Activated T-helper 1 cell treated with anti-CD3 and anti-CD28 coated beads, Interleukin-2, amount 50 U/mL, for 16 hours (primary cell): ENCODE results near the gene RNASE7.

Source experiments
- DNase-seq, 2 donors: peaks; one replicate each; pipeline ENCODE4 v3.0.0-alpha.2; 2020; ENCODE audit warnings: low read depth in 1 of 2, low spot score in 1 of 2

Gene RNASE7

DNA sequence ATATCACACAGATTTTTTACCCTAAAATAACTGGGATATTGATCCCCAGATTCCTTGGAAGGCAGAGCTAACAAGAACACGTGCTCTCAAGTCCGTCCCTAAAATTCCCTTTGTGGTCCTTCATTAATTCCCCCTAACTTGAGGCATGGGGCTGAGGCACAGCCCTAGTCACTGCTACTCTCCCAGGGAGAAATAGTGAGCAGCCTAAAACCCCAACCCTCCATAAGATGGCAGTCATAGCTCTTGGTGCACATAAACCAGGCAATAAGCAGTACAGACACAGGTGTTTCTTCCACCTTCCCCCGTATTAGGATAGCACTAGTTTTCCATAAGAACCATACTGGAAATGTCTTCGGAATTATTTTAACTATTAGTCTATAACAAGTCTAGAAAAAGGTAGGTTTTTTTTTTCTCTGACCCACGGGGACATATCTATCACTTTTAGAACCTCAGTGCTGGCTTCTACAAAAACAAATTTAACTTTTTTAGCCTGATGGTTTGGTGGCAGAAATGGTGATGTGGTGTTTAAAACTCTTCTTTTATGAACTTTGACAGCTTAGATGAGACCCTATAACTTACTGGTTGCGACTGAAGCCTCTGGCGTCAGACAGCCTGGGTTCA is 24.8 kb downstream of the RNASE7 start:
- no peak for DNase-seq

DNA sequence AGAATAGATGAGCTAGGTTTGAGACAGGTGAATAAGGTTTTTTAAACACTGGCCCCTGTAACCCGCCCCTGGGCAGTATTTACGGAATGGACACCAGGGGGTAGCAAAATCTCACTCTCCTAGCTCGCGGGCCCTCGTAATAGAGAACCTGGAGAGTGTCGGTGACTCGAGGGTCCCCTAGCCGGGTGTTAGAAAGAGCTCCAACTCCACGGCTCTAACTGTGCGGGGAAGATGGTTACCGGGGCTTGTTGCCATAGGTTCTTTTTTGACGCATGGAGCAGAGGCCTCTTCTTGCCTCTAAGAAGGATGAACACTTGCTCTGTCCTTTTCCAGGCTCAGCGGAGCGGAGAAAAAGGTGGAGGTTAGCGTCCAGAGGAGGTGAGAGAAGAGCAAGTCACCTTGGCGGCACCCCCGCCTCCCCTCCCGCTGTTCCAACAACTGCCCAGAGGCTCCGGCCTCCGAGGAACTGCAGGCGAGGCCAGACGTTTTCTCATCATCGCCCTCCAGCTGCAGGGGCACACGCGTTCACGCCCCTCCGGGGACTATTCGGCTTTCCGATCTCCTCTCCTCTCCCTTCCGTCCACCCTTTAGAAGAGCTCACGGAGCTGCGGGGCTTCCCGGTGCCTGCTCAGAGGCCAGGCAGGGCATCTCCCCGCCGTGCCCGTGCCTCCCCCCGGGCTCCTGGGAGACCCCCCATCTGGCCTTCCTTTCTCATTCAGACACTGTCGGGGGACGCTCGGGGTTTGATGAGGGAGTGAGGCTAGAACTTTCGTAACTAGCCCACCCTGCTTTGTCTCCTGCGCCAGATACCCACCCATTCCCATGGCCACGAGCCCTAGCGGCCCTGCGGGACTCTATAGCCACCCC is 26.6 kb downstream of the RNASE7 start:
- no peak for DNase-seq

DNA sequence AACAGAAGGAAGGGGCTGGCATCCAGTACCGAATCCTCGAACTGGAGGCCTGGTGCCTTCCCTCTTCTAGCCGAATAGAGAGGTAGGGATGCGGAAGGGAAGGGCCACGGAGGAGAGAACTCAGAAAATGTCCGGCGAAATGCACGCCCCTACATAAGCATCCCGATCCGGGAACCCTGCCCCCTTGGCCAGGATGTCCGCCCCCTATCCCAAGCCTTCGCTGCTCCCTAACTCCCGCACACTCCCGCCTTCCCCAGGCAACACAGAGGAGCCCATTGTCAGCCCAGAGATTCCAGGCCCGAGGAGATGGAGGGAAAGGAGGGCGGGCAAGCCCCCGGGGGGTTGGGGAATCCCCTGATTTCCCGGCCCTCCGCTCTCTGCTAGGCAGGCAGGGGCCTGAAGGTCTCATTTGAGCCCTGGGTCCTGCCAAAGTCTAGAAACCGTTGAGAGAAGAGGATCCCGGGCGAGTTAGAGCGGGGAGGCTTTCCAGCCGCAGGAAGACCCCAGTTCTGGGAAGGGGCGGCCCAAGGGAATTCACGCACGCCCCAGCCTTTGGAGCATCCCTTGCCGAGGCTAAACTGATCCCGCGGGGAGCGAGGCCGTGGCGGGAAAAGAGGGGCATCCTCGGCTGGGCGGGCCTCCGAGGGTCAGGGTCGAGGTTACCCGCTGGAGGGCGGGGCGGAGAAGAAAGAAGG is 27.4 kb downstream of the RNASE7 start:
- DNase-seq: no peak

DNA sequence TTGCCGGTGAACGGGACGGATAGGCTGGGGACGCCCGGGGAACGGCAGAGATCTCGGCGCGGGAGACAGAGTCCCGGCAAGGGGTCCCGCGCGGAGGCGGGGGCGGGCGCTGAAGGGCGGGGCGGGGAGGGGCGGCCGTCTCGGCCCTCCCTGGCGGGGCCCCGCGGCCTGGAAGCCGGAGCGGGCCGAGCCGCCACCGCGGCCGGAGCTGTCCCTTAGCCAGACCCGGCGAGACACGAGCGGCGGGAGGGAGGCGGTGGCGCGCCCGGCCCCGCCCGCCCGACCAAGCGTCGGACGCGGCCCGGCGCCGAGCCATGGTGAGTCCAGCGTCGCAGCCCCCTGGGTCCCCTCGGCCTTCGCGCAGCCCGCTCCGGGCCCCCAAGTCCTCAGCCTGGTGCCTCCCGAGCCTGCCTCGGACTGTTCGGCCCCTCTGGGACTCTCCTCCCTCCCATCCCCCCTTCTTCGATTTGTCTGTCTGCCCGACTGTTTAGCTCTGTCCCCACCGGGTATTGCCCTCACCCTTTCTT is 28.0 kb downstream of the RNASE7 start, which contains the start of gene ARHGEF40:
Gene ARHGEF40, plus strand, starts transcription at position 222 of the 527 bp plus-strand sequence. Its CDS starts 93 bp downstream, at position 315.
- DNase-seq: no peak

DNA sequence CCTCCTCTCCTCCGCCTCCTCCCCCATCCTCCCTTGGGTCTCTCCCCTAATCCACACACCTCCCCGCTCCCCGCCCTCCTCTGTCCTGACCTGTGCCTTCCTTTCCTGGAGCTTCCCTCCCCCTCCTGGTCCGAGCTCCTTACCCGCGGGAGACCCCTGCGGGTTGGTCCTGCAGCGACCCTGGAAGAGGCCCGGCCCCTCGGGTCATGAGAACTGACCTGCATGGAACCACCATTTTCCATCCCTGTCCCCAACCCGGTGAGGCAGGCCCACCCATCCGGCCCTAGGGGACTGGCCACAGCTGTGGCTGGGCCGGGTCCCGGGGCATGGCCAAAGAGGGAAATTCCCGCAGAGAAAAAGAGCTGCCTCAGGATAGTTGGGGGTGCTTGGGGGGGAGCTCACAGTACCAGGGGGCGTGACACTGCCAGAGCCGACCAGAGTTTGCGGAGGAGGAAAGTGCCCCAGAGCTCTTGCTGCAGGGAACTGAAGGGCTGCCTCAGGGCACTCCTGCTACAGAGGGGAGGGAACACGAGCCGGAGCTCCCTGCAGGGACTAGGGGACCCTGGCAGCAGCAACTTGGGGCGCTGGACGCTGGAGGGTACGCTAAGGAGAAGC is 28.6 kb downstream of the RNASE7 start:
- DNase-seq: no peak

DNA sequence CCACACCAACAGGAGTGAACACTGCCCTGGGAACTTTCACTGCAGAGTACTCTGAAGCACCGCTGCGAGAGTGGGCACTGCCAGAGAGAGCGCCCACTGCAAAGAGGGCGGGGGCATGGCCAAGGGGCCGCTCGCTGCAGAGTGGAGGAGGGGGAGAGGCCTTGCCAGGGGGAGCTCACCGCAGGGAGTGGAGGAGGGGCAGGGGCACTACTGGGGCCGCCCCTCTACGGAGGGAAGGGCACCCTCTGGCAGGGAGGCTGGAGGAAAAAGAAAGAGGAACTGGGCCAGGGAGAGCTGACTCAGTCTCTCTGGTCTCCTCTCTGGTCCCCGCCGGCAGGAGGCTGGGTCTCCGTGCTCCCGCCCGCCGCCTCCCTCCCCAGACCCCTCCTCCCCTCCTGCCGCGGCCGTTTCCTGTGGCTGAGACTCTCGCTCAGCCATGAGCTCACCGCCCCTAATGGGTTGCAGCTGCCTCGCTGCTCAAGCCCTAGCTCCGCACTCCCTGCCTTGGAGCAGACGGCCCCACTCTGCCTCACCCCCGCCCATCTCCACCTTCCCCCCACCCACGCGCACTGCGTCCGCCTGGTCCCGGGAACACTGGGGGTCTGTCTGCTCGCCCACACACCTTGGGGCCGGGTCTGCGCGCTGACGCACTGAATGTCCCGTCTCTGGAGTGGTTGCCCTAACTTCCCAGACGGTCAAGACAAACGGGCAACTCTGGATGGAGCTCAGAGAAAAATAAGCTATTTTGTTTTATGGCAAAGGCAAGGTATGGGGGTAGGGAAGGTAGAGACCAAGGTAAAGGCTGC is 29.3 kb downstream of the RNASE7 start:
- no peak for DNase-seq

DNA sequence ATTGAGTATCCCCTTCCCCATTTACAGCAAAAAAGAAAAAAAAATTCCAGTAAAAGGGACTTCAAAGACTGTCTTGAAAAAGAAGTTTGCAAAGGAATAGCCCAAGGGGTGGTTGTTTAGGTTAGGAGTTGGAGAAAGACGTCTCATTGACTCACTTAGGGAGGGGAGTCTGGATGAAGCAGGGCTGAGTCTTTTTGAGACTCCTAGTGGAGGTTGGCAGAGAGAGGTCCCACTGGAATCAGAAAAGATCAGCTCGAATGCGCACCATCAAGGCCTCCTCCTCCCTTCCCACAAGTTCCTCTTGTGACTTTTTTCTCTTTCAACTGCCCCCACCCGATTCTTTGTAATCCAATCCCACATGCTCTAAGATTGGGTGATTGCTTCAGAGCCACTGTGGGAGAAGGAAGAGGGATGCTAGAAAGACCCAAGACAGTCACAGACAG is 29.9 kb downstream of the RNASE7 start:
- no peak for DNase-seq

DNA sequence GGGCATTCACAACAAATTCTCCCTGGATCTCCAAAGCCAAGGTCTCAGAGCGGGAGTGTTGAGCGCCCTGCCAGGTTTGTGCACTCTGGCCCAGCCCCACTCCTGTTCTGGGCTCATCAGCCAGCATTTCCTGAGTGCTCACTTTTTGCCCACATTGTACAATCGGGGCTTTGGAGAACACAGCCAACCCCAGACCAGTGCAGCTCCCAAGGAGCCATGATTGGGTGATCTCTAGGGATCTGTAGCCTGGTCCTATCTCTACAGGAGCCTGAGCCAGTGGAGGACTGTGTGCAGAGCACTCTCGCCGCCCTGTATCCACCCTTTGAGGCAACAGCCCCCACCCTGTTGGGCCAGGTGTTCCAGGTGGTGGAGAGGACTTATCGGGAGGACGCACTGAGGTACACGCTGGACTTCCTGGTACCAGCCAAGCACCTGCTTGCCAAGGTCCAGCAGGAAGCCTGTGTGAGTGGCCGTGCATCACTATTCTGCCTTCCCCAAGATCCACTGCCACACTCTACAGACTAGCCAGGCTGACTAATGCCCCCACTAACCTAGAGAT is 30.7 kb downstream of the RNASE7 start:
- no peak for DNase-seq

DNA sequence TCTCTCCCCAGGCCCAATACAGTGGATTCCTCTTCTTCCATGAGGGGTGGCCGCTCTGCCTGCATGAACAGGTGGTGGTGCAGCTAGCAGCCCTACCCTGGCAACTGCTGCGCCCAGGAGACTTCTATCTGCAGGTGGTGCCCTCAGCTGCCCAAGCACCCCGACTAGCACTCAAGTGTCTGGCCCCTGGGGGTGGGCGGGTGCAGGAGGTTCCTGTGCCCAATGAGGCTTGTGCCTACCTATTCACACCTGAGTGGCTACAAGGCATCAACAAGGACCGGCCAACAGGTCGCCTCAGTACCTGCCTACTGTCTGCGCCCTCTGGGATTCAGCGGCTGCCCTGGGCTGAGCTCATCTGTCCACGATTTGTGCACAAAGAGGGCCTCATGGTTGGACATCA is 31.8 kb downstream of the RNASE7 start:
- DNase-seq: no peak

DNA sequence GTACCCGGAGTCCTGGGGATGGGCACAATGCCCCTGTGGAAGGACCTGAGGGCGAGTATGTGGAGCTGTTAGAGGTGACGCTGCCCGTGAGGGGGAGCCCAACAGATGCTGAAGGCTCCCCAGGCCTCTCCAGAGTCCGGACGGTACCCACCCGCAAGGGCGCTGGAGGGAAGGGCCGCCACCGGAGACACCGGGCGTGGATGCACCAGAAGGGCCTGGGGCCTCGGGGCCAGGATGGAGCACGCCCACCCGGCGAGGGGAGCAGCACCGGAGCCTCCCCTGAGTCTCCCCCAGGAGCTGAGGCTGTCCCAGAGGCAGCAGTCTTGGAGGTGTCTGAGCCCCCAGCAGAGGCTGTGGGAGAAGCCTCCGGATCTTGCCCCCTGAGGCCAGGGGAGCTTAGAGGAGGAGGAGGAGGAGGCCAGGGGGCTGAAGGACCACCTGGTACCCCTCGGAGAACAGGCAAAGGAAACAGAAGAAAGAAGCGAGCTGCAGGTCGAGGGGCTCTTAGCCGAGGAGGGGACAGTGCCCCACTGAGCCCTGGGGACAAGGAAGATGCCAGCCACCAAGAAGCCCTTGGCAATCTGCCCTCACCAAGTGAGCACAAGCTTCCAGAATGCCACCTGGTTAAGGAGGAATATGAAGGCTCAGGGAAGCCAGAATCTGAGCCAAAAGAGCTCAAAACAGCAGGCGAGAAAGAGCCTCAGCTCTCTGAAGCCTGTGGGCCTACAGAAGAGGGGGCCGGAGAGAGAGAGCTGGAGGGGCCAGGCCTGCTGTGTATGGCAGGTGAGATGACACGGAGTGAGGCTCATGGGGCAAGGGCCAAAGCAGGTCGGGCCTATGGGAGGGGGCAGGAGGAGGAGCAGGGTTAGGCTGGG is 32.5 kb downstream of the RNASE7 start:
- no peak for DNase-seq

DNA sequence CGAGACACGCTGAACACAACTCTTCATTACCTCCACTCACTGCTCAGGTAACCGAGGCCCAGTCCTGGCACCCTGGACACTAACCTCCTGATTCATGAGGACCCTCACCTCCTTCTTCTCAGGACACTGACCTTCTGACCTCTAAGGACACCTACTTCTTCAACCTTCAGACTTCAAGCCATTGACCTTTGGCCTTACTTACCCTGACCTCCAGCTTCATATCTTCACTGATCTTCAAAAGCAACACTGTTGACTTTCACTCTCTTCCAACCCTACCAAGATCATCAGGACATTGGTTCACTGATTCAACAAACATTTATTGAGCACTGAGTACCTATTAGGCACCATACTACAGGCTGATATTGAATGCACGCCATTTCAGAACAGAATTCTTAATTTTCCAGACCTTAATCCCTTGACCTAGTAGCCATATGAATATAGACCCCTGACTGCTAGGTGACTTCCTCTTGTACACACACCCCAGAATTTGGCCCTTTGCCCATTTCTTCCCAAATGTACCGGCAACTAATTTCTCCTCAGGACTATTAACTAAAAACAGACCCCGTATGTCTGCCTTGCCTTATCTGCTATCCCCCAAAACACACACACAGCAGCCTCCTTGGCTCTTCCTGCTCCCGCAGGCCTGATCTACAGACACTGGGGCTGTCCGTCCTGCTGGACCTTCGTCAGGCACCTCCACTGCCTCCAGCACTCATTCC is 33.7 kb downstream of the RNASE7 start:
- DNase-seq: no peak

DNA sequence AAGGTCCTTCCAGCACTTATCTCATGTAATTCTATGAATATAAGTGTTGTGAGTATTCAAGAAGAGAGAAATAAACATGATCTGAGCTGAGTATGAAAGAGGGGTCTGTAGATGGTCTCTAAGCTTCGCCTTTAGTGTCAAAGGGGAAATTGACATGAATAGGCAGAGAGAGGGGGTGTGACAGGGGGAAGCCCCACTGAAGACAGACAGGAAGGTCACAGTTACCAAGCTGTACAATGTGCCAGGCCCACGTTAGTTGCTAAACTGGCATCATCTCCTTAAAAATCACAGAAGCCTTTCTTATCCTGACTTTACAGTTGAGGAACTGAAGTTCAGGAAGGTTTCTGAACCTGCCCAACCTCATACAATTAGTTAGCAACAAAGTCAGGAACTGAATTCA is 35.5 kb downstream of the RNASE7 start:
- DNase-seq: no peak

DNA sequence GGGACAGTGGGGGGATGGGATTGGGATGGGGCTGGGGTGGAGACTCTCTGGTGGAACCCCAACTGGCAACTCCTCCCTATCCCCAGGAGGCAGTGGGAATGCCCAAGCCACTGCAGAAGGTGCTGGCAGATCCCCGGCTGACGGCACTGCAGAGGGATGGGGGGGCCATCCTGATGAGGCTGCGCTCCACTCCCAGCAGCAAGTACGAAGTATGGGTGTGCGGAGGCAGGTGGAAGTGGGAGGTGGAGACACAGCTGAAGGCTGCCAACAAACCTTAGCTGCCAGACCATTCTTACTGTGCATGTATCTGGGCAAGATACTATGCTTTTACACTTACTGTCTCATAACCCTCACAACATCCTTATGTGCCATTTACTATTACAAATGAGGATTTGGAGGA is 36.1 kb downstream of the RNASE7 start:
- DNase-seq: no peak

DNA sequence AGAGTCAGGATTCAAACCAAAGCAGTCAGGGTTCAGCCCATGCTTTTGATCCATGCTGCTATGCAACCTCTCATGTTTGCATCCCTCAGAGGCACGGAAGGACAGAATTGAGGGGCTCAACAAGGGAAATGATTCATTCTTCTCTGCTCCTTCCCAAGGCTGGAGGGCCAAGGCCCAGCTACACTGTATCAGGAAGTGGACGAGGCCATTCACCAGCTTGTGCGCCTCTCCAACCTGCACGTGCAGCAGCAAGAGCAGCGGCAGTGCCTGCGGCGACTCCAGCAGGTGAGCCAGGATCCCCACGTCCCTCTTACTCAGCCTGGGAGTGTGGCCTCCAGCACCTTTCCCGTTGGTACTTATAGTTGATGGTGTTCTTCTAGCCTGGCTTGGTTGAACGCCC is 36.6 kb downstream of the RNASE7 start:
- no peak for DNase-seq

DNA sequence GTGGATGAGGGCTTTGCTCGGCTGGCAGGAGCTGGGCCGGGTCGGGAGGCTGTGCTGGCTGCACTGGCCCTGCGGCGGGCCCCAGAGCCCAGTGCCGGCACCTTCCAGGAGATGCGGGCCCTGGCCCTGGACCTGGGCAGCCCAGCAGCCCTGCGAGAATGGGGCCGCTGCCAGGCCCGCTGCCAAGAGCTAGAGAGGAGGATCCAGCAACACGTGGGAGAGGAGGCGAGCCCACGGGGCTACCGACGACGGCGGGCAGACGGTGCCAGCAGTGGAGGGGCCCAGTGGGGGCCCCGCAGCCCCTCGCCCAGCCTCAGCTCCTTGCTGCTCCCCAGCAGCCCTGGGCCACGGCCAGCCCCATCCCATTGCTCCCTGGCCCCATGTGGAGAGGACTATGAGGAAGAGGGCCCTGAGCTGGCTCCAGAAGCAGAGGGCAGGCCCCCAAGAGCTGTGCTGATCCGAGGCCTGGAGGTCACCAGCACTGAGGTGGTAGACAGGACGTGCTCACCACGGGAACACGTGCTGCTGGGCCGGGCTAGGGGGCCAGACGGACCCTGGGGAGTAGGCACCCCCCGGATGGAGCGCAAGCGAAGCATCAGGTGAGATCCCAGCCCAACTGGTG is 39.5 kb downstream of the RNASE7 start:
- no peak for DNase-seq

DNA sequence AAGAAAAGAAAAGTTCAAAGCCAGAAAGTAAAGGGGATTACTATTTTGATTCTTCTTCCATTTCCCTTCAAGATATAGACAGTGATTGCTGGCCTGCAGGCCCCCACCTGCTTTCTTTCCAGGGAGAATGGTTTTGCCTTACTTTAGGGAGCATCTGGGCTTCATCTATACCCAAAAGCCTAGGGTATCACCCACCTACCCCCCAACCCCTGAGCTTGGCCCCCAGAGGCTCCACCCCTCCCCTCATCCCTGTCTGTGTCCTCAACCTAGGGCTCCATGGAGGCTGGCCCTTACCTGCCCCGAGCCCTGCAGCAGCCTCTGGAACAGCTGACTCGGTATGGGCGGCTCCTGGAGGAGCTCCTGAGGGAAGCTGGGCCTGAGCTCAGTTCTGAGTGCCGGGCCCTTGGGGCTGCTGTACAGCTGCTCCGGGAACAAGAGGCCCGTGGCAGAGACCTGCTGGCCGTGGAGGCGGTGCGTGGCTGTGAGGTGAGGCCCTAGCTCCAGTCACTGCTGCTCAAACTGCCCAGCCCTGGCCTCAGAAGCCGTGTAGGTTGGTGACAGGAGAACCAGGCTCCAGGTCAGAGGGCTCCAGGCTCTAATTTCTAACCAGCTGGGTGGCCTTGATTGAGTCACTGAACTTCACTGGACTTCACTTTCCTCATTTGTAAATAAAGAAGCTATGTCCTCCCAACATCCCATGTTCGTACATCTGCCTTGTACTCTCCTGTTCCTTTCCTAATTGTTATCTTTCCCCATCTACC is 41.6 kb downstream of the RNASE7 start:
- no peak for DNase-seq

DNA sequence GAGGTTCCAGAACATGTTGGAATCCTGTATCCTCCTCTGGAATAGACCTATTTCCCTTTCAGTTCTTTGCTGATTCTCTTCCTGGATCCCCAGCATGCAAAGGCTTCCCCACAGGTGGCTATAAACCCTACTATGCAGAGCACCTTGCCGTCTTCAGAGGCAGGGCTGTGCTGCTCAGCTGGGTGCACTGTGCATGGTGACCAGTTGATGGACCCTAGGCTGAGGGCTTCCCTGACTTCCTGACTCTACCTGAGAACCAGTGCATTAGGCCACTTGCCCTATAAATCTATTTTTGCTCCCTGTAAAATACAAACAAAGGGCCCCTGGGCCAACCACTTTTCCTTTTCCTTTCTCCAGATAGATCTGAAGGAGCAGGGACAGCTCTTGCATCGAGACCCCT is 42.2 kb downstream of the RNASE7 start:
- DNase-seq: no peak
